ENCODE results near the gene TWIST2.

TWIST2 gene

DNA sequence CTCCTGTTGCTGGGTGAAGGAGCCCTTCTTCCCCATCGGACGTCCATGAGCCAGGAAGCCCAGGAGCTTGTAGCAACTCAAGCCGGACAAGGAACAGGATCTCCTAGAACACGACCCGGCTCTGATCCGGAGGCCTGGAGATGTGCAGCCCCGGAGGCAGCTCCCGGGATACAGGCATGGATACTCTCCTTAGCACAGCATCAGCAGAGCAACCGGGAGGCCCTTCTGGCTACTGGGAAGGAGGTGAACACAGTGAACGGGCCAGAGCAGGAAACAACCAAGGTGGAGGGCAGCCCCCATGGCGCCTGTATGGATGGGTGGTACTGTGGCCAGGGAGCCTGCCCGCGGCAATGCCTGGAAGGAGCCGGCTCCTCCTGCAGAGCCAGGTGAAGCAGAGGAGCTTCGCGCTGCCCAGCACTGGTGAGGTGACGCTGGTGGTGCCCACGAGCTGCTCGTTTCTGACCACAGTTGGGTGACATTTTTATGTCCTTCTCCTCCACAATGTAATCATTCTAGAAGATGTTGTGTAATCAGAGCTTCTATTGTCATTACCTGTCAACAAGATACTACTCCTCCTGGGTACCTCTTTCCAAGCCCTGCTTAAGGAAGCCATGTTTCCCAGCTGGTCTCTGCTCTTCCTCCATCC is 94.3 kb downstream of the TWIST2 start:
- H3K4me1 ChIP-seq, result no peaks in the 10 kb centered on the region
- DNase-seq, result no peak
- TF ChIP-seq, protein P1, sequence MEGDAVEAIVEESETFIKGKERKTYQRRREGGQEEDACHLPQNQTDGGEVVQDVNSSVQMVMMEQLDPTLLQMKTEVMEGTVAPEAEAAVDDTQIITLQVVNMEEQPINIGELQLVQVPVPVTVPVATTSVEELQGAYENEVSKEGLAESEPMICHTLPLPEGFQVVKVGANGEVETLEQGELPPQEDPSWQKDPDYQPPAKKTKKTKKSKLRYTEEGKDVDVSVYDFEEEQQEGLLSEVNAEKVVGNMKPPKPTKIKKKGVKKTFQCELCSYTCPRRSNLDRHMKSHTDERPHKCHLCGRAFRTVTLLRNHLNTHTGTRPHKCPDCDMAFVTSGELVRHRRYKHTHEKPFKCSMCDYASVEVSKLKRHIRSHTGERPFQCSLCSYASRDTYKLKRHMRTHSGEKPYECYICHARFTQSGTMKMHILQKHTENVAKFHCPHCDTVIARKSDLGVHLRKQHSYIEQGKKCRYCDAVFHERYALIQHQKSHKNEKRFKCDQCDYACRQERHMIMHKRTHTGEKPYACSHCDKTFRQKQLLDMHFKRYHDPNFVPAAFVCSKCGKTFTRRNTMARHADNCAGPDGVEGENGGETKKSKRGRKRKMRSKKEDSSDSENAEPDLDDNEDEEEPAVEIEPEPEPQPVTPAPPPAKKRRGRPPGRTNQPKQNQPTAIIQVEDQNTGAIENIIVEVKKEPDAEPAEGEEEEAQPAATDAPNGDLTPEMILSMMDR (IDR thresholded peaks at IDR 0.05; ENCODE audit: low read depth, low read length), result no peak
- no peak overlapping the region for H3K4me3 ChIP-seq (ENCODE audit: low read depth, low read length)
- no peaks in the 10 kb centered on the region for H3K36me3 ChIP-seq
- no peaks in the 10 kb centered on the region for H3K9me3 ChIP-seq
- 0 out of 2 replicates have a peak, but pooled peaks cover 6% of the 10 kb centered on the region for H3K27me3 ChIP-seq

DNA sequence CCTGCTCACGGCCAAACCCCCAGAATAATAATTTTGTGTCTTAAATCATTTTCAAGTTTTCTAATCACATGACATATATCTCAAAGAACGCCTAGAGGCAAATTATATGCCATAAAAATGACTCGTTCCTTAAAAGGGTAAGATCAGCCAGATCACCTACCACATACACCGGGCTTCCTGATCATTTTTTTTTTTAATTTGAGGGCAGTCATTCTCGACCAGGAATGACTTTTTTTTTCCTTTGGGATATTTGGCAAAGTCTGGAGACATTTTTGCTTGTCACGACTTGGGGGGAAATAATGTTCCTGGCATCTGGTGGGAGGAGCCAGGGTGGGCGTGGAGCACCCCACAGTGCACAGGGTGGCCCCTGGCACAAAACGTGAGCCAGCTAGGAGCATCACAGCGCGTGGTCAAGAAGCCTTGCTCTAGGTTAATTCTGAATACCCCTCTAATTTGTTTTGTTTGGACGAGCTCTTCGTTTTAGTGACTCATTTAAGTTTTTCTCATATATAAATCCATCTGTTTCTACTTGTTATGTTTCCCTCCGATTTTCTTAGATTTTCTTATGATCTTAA is 94.9 kb downstream of the TWIST2 start:
- H3K4me3 ChIP-seq (ENCODE audit: low read depth, low read length), result no peak overlapping the region
- 0 out of 2 replicates have a peak, but pooled peaks cover 6% of the 10 kb centered on the region for H3K27me3 ChIP-seq
- no peaks in the 10 kb centered on the region for H3K4me1 ChIP-seq
- TF ChIP-seq, protein P1 (IDR thresholded peaks at IDR 0.05; ENCODE audit: low read depth, low read length), result no peak
- DNase-seq, result no peak
- no peaks in the 10 kb centered on the region for H3K9me3 ChIP-seq
- no peaks in the 10 kb centered on the region for H3K36me3 ChIP-seq

DNA sequence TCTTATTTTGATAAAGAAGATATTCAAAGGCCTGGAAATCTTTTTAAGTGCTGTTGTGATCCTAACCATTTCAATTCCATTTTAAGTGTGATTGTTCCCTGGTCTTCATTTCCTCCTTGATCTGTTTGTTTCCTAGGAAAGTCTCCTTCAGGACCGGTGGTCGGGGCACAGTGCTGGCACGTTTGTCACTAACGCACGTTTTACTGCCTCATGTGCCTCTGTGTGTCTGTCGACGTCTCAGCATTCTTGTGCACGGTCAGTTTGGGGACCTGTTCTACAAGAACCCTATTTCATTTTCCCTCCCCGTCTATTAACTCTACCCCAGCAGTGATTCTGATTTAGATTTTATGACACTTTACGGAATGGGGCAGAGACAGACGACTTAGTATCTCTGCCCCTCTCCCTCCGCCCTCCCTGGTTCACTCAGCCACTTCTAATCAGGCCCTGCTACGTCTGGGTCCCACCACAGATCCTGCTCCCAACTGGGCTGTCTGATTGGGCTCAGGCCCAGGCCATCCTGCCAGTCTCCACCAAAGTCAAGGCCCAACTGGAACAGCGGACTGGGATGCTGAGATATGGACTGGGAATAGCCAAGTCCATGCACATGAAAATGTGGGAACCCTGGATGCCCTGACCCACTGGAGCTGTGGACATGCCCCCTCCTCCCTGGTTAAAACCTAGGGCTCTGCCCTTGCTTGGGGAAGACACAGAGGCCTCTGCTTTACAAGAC is 95.6 kb downstream of the TWIST2 start:
- Histone ChIP-seq H3K9me3 (no peaks in the 10 kb centered on the region), H3K4me1 (no peaks in the 10 kb centered on the region), H3K36me3 (no peaks in the 10 kb centered on the region), H3K27me3 (0 out of 2 replicates have a peak, but pooled peaks cover 6% of the 10 kb centered on the region), H3K4me3 (ENCODE audit: low read depth, low read length) (no peak overlapping the region)
- TF ChIP-seq, protein P1 (IDR thresholded peaks at IDR 0.05; ENCODE audit: low read depth, low read length), result no peak
- DNase-seq, result no peak

DNA sequence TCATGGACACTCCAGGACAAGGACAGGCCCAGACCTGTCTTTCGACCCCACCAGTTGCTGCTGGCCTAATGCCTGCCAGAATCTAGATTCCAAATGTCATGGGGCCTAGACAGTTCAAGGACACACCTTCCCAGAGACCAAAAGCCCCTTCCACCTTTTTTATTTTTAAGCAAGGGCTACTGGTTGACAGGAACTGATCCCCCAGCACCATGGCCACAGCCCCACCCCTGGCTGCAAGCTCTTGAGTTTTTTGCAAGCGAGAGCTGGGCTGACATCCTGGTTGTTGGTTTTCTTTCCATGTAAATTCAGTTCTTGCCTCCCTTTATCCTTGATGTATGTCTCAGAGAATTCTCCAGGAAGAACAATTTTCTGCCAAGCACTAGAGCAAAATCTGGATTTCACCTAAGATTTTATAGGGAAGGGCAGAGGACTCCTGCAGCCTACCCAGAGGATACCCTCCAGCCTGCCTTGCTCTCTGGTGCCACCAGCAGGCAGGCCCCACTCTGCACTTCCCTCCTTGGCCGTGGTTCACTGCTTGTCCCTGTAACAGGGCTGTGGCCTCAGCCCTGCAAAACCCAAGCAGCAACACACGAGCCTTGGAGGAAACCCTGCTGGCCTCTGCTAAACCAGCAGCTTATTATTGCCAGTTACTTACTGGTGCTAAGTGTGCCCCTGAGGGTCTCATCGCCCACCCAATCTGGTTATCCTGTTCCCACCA is 97.7 kb downstream of the TWIST2 start:
- H3K27me3 ChIP-seq, result peaks cover 13% of the 10 kb centered on the region; the same call in 1 of the 2 replicates
- peak; percentile 51 for DNase-seq

DNA sequence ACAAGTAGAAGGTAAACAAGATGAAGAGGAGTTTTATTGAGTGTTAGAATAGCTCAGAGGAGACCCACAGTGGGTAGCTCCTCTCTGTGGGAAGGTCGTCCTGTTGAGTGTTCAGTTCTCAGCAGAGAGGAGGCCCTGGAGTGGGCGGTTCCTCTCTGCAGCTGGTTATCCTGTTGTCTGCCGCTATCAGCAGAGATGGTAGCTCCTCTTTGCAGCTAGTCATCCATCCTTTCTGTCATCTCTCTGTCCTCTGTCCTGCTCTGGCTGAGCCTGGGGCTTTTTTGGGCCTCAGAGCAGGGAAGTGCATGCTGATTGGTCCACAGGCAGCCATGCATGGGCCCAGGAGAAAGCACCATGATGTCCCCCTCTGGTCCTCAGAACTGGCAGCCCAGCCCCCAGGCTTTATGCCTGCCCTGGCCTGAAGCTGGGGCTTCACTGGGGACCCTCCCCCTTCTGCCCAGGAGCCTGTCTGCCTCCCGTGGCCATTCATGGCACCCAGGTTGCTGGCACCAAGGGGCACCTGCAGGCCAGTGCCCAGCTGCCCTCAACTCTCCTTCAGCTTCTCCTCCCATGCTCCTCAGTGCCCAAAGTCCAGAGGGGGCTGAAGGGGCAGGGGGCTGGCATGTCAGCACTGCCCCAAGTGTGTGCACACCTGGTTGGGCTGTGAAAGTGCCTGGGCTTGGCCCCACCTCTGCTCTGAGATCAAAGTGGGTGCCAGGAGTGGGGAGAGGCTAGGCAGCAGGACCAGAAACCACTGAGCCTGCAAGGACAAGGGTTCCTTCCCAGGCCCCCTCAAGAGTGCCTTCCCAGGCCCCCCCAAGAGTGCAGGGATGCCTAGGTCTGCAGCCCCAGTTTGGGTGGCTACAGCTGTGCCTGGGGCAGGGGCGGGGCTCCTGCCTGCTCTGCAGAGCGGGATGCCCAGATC is 98.7 kb downstream of the TWIST2 start:
- H3K4me3 ChIP-seq (ENCODE audit: low read depth, low read length), result no peak overlapping the region
- no peaks in the 10 kb centered on the region for H3K4me1 ChIP-seq
- H3K36me3 ChIP-seq, result no peaks in the 10 kb centered on the region
- H3K27me3 ChIP-seq, result peaks cover 13% of the 10 kb centered on the region; the same call in 1 of the 2 replicates
- H3K9me3 ChIP-seq, result no peaks in the 10 kb centered on the region
- DNase-seq, result no peak
- TF ChIP-seq, protein P1 (IDR thresholded peaks at IDR 0.05; ENCODE audit: low read depth, low read length), result no peak

More for the DNA sequence above, 97.7 kb downstream of the TWIST2 start:
- H3K4me3 ChIP-seq (ENCODE audit: low read depth, low read length), result no peak overlapping the region
- H3K9me3 ChIP-seq, result no peaks in the 10 kb centered on the region
- TF ChIP-seq, protein P1 (IDR thresholded peaks at IDR 0.05; ENCODE audit: low read depth, low read length), result peak; percentile 65
- H3K36me3 ChIP-seq, result no peaks in the 10 kb centered on the region
- H3K4me1 ChIP-seq, result no peaks in the 10 kb centered on the region

All from BE2C (cell line).